HG03103 (cell line): ENCODE measurements around the gene SLC25A34.

ENCODE experiments used
- ATAC-seq: cut with Tn5 transposase; IDR thresholded peaks from one replicate; pipeline ENCODE4 v1.9.1; 2021; ENCODE audit warnings: low read depth; ENCODE audit not compliant: unreplicated experiment

The SLC25A34 gene

GRCh38 chr1:15712168-15712567 is 23.9 kb upstream of the SLC25A34 start:
- no peak for ATAC-seq

GRCh38 chr1:15714406-15715136 is 21.5 kb upstream of the SLC25A34 start:
- ATAC-seq = no peak

GRCh38 chr1:15717418-15718125 is 18.5 kb upstream of the SLC25A34 start:
- ATAC-seq = no peak

- no peak for ATAC-seq
Measured at GRCh38 chr1:15718199-15718601, 17.9 kb upstream of the SLC25A34 start.

DNA sequence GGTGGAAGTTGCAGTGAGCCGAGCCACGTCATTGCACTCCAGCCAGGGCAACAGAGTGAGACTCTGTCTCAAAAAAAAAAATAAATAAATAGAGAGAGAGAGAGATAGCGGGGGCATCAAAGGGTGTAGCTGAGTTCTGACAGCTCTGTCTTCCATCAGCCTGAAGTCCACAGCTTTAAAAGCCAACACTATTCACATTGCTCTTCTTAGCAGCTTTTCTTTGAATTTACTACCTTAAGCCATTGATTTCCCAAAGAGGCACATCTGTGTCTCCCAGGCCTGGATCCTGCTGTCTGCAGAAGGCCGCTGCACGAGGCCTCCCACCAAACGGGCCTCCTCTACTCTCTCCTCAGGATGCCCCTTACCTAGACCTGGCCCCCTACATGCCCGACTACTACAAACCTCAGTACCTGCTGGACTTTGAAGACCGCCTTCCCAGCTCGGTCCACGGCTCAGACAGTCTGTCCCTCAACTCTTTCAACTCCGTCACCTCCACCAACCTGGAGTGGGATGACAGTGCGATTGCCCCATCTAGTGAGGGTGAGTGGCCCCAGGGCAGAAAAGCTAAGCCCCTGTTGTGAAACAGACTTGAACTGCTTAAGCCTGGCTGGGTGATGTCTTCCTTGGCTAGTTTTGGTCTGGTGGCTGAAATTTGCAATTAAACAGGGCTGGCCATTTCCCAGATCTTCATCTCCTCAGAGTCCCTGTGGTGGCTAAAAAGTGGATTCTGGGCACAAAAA is 16.5 kb upstream of the SLC25A34 start:
- no peak for ATAC-seq

- ATAC-seq = no peak
Measured at GRCh38 chr1:15720861-15721260, 15.2 kb upstream of the SLC25A34 start.

GRCh38 chr1:15722411-15722810 is 13.6 kb upstream of the SLC25A34 start:
- ATAC-seq = no peak

- no peak for ATAC-seq
Measured at GRCh38 chr1:15722836-15723532, 13.1 kb upstream of the SLC25A34 start.

DNA sequence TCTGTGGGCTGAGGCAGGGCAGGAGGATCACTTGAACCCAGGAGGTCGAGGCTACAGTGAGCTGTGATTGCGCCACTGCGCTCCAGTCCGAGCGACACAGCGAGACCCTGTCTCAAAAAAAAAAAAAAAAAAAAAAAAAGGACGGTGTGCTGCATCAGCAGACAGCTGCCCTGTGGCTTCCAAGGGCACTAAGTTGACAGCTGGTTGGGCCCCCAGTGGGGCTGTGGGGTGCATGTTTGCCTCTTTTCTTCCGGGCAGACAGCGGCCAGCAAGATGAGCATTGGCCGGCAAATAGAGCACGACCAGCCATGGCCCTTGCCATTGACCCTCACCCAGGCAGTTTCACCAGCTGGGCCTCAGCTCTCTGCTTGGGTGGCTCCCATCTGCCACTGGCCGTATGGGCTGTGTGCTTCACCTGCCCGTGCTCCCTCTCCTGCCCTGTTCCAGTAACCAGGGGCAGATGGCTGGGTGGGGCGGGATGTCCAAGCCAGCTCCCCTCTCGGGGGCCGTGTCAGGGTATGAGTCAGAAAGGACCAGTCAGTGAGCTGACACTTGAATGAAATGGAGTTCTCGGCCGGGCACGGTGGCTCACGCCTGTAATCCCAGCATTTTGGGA is 12.3 kb upstream of the SLC25A34 start:
- no peak for ATAC-seq

DNA sequence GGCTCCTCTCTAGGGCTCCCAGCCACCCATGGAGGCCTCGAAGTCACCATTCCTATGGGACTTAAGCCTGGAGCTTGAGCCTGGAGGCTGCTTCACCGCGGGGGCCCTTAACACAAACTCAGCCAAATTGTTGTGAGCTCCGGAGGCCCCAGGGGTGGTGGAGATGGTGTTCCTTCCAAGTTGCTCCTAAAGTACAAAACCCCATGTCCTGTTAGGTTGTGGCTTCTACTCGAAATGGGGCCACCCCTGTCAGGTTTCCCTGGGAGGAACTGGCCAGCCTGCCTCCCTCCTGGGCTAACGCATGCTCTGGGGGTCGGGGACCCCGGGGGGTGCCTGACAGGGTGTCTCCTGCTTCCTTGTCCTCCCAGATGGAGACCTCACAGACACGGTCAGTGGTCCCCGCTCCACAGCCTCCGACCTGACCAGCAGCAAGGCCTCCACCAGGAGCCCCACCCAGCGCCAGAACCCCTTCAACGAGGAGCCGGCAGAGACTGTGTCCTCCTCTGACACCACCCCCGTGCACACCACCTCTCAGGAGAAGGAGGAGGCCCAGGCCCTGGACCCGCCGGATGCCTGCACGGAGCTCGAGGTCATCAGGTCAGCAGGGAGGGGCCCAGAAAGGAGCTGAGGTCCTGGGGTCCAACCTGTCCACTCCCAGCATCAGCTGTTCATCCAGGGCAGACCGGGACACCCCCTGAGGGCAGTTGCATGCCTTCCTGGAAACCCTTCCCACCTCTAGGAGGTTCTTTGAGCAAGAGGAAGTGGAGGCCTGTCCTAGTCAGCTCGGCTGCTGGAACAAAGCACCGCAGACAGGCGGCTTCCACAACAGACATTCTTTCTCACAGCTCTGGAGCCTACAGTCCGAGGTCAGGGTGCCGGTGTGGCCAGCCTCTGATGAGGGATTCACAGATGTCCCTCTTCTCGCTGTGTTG is 10.8 kb upstream of the SLC25A34 start:
- ATAC-seq = no peak

- no peak for ATAC-seq
Measured at GRCh38 chr1:15726508-15726907, 9.6 kb upstream of the SLC25A34 start.

GRCh38 chr1:15727021-15727420 is 9.0 kb upstream of the SLC25A34 start:
- ATAC-seq = no peak

DNA sequence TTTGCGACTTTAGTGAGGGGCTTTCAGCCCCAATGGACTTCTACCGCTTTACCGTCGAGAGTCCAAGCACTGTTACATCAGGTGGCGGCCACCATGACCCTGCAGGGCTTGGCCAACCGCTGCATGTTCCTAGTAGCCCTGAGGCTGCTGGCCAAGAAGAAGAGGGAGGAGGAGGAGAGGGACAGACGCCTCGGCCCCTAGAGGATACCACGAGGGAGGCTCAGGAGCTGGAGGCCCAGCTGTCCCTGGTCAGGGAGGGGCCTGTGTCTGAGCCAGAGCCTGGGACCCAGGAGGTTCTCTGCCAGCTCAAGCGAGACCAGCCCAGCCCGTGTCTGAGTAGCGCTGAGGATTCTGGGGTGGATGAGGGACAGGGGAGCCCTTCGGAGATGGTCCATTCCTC is 8.6 kb upstream of the SLC25A34 start:
- ATAC-seq = no peak

GRCh38 chr1:15727866-15728534 is 8.1 kb upstream of the SLC25A34 start:
- no peak for ATAC-seq

- no peak for ATAC-seq
Measured at GRCh38 chr1:15728937-15729657, 7.0 kb upstream of the SLC25A34 start.

DNA sequence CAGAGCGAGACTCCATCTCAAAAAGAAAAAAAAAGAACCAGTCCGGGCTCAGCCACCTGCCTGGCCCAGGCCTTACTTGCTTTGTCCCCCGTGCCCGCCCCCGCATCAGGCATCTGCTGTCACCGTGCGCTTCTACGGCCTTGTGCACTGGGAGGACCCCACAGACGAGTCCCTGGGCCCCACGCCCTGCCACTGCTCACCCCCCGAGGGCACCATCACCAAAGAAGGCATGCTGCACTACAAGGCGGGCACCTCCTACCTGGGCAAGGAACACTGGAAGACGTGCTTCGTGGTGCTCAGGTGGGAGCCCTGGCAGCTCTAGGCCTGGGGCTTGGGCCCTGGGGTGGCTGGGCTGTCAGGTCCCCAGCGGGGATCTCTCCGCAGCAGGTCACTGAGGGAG is 5.6 kb upstream of the SLC25A34 start:
- no peak for ATAC-seq

- no peak for ATAC-seq
Measured at GRCh38 chr1:15730936-15731335, 5.1 kb upstream of the SLC25A34 start.
